Osteoblast (primary cell): ENCODE results near the gene ARL6IP6. TPM values are rescaled to one million over a fixed set of nuclear protein-coding genes. Genes with fewer than 3 reads are reported as not detected.

Experiments used
- DNase-seq: peaks from one replicate; pipeline ENCODE4 v3.0.0; 2011; ENCODE audit warnings: low spot score, mixed read lengths; ENCODE audit not compliant: insufficient read length; ENCODE audit errors: missing footprints
- H2AFZ ChIP-seq: 2 replicates; pipeline ENCODE4 v1.6.0; 2011; ENCODE audit warnings: mild to moderate bottlenecking, low read length
- H3K27ac ChIP-seq: 2 replicates; pipeline ENCODE4 v1.5.1; 2011; ENCODE audit warnings: mild to moderate bottlenecking, low read depth, low read length, moderate library complexity
- H3K27me3 ChIP-seq: 2 replicates; pipeline ENCODE4 v1.6.0; 2012; ENCODE audit warnings: mild to moderate bottlenecking, control low read depth, inconsistent platforms, low read length, moderate library complexity; ENCODE audit not compliant: insufficient read depth
- H3K36me3 ChIP-seq: 2 replicates; pipeline ENCODE4 v1.5.1; 2011; ENCODE audit warnings: mild to moderate bottlenecking, low read length, control low read depth, moderate library complexity; ENCODE audit not compliant: insufficient read depth
- H3K4me1 ChIP-seq: 2 replicates; pipeline ENCODE4 v1.5.1; 2011; ENCODE audit warnings: mild to moderate bottlenecking, low read length, control low read depth, moderate library complexity; ENCODE audit not compliant: insufficient read depth
- H3K4me2 ChIP-seq: 2 replicates; pipeline ENCODE4 v1.6.0; 2011; ENCODE audit warnings: mild to moderate bottlenecking, low read length; ENCODE audit not compliant: insufficient read depth
- H3K4me3 ChIP-seq: fragments of 200-600 bp; sonication (generic); 3 replicates; pipeline ENCODE4 v1.5.1; 2012; ENCODE audit warnings: mild to moderate bottlenecking, low read length, inconsistent platforms; ENCODE audit not compliant: insufficient read depth
- H3K79me2 ChIP-seq: 2 replicates; pipeline ENCODE4 v1.6.0; 2012; ENCODE audit warnings: mild to moderate bottlenecking, low read length, control low read depth, inconsistent platforms; ENCODE audit not compliant: insufficient read depth
- H3K9me3 ChIP-seq: 2 replicates; pipeline ENCODE4 v1.5.1; 2011; ENCODE audit warnings: low read depth, low read length, control low read depth
- H4K20me1 ChIP-seq: 2 replicates; pipeline ENCODE4 v1.6.0; 2012; ENCODE audit warnings: mild to moderate bottlenecking, low read length, control low read depth; ENCODE audit not compliant: insufficient read depth
- CTCF ChIP-seq: IDR thresholded peaks from 2 replicates; pipeline ENCODE4 v1.5.1; 2011; ENCODE audit warnings: mild to moderate bottlenecking, low read depth, low read length, moderate library complexity; ENCODE audit errors: extremely low read depth
- total RNA-seq: library from RNA; depleted of rRNA; stranded (reverse); fragments of >200 nt; gene quantifications from 2 replicates; pipeline ENCODE4 v1.2.3, GENCODE V29; 2012

Gene ARL6IP6
- total RNA-seq, 1 donor, result 20.6 TPM

GRCh38 chr2:152790883-152791282 is 72.5 kb downstream of the ARL6IP6 start:
- Histone ChIP-seq H4K20me1 (no peaks in the 10 kb centered on the region), H3K36me3 (no peaks in the 10 kb centered on the region), H3K4me2 (no peak overlapping the region), H3K79me2 (no peaks in the 10 kb centered on the region), H3K27ac (no peak overlapping the region), H2AFZ (no peak overlapping the region), H3K9me3 (no peaks in the 10 kb centered on the region), H3K4me3 (no peak overlapping the region), H3K4me1 (no peaks in the 10 kb centered on the region), H3K27me3 (no peaks in the 10 kb centered on the region)
- no peak for TF ChIP-seq CTCF
- no peak for DNase-seq

- H3K4me1 ChIP-seq, result no peaks in the 10 kb centered on the region
Measured at GRCh38 chr2:152791979-152792378, 73.6 kb downstream of the ARL6IP6 start.

GRCh38 chr2:152792974-152793373 is 74.6 kb downstream of the ARL6IP6 start:
- H3K36me3 ChIP-seq, result no peaks in the 10 kb centered on the region
- H2AFZ ChIP-seq, result no peak overlapping the region
- H4K20me1 ChIP-seq, result no peaks in the 10 kb centered on the region
- no peak for TF ChIP-seq CTCF
- no peak overlapping the region for H3K4me3 ChIP-seq
- H3K4me2 ChIP-seq, result no peak overlapping the region
- no peaks in the 10 kb centered on the region for H3K79me2 ChIP-seq
- H3K27ac ChIP-seq, result no peak overlapping the region
- no peaks in the 10 kb centered on the region for H3K4me1 ChIP-seq
- DNase-seq, result no peak
- H3K27me3 ChIP-seq, result no peaks in the 10 kb centered on the region
- no peaks in the 10 kb centered on the region for H3K9me3 ChIP-seq

More at GRCh38 chr2:152791979-152792378, 73.6 kb downstream of the ARL6IP6 start:
- no peaks in the 10 kb centered on the region for H3K79me2 ChIP-seq
- no peaks in the 10 kb centered on the region for H3K36me3 ChIP-seq
- no peak overlapping the region for H3K4me2 ChIP-seq
- no peaks in the 10 kb centered on the region for H3K27me3 ChIP-seq
- H3K4me3 ChIP-seq, result no peak overlapping the region
- no peaks in the 10 kb centered on the region for H3K9me3 ChIP-seq
- DNase-seq, result no peak
- no peak overlapping the region for H2AFZ ChIP-seq
- H4K20me1 ChIP-seq, result no peaks in the 10 kb centered on the region
- H3K27ac ChIP-seq, result no peak overlapping the region
- TF ChIP-seq CTCF, result no peak

- H4K20me1 ChIP-seq, result no peaks in the 10 kb centered on the region
- TF ChIP-seq CTCF, result no peak
Measured at GRCh38 chr2:152796941-152797340, 78.5 kb downstream of the ARL6IP6 start.

More at GRCh38 chr2:152796941-152797340, 78.5 kb downstream of the ARL6IP6 start:
- H3K4me1 ChIP-seq, result no peaks in the 10 kb centered on the region
- H3K36me3 ChIP-seq, result no peaks in the 10 kb centered on the region
- no peaks in the 10 kb centered on the region for H3K79me2 ChIP-seq
- no peak for DNase-seq
- no peaks in the 10 kb centered on the region for H3K9me3 ChIP-seq
- H3K4me3 ChIP-seq, result no peak overlapping the region
- no peak overlapping the region for H3K27ac ChIP-seq
- H3K4me2 ChIP-seq, result no peak overlapping the region
- H3K27me3 ChIP-seq, result no peaks in the 10 kb centered on the region
- no peak overlapping the region for H2AFZ ChIP-seq
